Prostate gland (tissue), 2 donors: ENCODE measurements around the gene HTR3E.

ENCODE experiments used
- POLR2A ChIP-seq: fragments of 450-650 bp; IDR thresholded peaks from one replicate; pipeline ENCODE4 v1.6.1; 2016; ENCODE audit warnings: antibody characterized with exemption, mild to moderate bottlenecking
- POLR2AphosphoS5 ChIP-seq: sonication (generic); formaldehyde crosslinking; IDR thresholded peaks from one replicate; pipeline ENCODE4 v1.6.1; 2017; ENCODE audit warnings: antibody characterized with exemption
- TF ChIP-seq, protein P1 (sequence below), 4 experiments: fragments of 200-600 bp in 2 of 4; fragments of 450-650 bp in 2 of 4; sonication (generic) in 2 of 4; IDR thresholded peaks; 1 replicate in 3 of 4; 2 replicates in 1 of 4; pipeline ENCODE4 v1.5.1; 2016 to 2019; ENCODE audit warnings: antibody characterized with exemption in 4 of 4, mild to moderate bottlenecking in 2 of 4, moderate library complexity in 2 of 4

DNA sequence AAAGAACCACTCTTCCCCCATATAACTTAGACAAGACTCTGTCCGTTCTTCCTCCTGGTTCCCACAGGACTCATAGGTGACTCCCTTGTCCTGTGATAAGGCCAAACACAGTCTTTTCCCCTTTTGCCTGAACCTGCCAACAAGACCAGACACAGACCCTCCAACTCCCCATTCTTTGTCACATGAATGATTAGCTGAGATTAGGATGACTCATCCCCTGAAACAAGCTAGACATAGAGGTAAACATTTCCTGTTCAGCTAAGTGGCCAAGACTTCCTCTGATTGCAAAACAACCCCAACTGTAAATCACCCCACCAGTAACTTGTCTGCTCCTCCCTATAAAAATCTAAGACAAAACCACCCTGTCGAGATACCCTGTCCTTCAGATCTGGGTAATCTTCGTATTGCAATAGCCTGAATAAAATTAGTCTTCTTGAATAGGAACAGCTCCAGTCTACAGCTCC, 11.4 kb upstream of the HTR3E start:
- TF ChIP-seq POLR2AphosphoS5 (no peak), POLR2A (no peak)
- TF ChIP-seq, protein P1, sequence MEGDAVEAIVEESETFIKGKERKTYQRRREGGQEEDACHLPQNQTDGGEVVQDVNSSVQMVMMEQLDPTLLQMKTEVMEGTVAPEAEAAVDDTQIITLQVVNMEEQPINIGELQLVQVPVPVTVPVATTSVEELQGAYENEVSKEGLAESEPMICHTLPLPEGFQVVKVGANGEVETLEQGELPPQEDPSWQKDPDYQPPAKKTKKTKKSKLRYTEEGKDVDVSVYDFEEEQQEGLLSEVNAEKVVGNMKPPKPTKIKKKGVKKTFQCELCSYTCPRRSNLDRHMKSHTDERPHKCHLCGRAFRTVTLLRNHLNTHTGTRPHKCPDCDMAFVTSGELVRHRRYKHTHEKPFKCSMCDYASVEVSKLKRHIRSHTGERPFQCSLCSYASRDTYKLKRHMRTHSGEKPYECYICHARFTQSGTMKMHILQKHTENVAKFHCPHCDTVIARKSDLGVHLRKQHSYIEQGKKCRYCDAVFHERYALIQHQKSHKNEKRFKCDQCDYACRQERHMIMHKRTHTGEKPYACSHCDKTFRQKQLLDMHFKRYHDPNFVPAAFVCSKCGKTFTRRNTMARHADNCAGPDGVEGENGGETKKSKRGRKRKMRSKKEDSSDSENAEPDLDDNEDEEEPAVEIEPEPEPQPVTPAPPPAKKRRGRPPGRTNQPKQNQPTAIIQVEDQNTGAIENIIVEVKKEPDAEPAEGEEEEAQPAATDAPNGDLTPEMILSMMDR (IDR thresholded peaks at IDR 0.05) = no peak
